Activated CD8-positive, alpha-beta memory T cell treated with anti-CD3 and anti-CD28 coated beads for 36 hours (primary cell): Measurements from ENCODE around the gene TPK1. TPM values are rescaled to one million over a fixed set of nuclear protein-coding genes. Genes with fewer than 3 reads are reported as not detected.
"Not testable (repeated sequence)": the region's sequence is repeated elsewhere in the genome, so short reads cannot be mapped to it uniquely, and the experiment has no call there.

ENCODE experiments used
- CTCF ChIA-PET: fragments of 350-600 bp; sonication (Branson Sonifier 250); formaldehyde crosslinking; loops from one replicate; lab custom pipeline; 2021; ENCODE audit warnings: antibody characterized with exemption; lab: Charles Lee
- POLR2A ChIA-PET: fragments of 350-600 bp; sonication (Branson Sonifier 250); formaldehyde crosslinking; loops from one replicate; lab custom pipeline; 2021; ENCODE audit warnings: antibody characterized with exemption; lab: Charles Lee
- total RNA-seq, 2 experiments: library from RNA; stranded (reverse); gene quantifications; one replicate each; pipeline ENCODE4 v1.2.3, GENCODE V29; 2021

TPK1 gene
- total RNA-seq, 2 experiments from 2014 or later: 16.2 to 20.4 TPM

DNA sequence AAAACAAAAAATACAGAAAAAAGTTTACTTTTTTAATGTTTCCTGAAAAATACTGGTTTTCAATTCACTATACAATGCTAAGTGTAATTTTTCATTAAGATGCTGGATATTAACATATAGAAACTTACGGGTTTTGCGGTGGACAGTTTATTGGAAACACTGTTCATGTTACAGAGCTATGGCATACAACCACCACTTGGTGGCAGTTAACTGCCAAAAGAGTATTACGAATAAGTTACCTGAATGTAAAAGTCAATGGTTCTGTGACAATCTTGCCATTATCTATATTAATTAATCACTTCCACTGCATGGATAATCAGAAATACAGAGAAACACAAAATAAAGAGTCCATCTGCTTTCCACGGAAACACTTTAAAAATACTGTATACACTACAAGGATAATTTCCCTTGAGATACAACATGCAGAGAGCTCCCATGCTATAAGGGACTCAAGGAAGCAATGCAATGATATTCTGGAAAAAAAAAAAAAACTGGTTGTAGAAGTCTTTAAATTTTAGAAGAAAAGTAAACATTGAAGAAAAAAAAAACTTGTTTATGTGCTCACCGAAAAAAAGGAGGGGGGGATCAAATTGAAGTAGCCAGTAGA lies 97.0 kb downstream of the TPK1 start:
- CTCF ChIA-PET: interaction anchor here (0.7 to 1.2 kb wide), 2 partner anchors 8 to 97 kb away, joined by 3 to 5 read pairs; partner anchors contain the start of gene TPK1
- POLR2A ChIA-PET: interaction anchor here (0.6 kb wide), 1 partner anchor 96 kb away, joined by 3 read pairs; no protein-coding TSS in a partner anchor

DNA sequence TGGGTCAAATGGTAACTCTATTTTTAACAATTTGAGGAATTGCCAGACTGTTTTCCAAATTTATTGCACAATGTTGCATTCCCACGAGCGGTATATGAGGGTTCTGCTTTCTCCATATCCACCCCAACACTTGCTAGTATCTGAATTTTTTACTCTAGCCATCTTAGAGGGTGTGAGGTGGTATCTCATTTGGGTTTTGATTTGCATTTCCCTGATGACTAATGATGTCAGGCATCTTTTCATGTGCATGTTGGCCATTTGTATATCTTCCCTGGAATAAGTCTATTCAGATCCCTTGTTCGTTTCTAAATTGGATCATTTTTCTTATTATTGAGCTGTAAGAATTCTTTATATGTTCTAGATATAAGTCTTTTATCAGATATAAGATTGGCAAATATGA lies 97.7 kb downstream of the TPK1 start:
- ChIA-PET CTCF (no interaction called here), POLR2A (no interaction called here)

DNA sequence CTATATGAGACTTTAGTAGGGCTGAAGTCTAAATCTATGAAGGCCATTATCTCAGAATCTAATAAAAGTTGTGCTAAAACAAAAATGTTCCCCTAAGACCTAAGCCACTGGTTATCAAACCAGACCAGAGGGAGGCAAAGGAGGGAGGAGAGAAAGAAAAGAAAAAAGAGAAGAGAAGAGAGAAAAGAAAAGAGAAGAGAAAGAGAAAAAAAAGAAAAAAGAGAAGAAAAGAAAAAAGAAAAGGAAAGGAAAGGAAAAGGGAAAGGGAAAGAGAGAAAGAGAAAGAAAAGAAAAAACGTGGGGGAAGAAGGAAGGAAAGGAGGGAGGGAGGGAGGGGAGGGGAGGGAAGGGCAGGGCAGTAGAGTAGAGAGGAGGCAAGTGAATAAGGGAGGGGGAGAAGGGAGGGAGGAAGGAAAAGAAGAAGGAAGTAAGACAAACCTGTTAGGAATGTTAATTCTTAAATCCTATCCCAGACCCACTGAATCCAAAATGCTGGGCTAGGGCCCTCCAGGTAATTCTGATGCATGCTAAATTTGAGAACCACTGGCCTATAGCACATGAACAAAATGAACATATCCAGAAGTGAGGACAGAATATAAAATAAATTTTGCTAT lies 98.9 kb downstream of the TPK1 start:
- ChIA-PET CTCF (no interaction called here), POLR2A (no interaction called here)

DNA sequence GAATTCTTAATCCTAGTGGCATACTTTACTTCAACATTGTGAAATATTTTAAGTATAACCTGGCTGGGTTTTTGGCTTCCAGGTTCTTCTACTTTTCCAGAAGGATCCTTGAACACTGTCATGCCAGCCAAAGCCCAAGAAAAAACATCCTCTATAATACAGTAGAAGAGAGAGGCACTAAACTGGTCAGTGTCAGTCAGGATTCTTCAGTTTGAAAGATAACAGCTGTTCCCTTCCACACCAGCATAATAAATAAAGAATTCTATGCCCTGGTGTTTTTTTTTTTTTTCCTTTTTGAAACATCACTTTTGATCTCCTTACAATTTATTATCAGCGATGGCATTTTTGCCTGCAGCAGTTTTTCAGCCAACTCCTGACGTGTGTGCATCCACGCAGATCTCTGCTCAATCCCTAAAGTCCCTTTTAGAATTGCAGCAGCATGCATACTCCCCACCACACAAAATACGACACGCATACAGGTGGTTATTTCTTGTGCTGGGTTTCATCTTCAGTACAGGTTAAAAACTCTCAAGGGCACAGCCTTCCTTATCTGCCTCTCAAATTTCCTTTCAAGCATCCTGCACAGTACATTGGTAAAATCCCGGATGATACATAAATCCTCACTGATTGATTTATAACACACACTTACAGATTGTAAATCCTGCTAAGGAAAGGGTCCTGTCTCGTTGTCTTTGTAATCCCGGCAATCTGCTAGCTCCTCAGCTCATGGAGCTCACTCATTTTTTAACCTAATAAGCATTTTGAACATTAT lies 100.2 kb downstream of the TPK1 start:
- CTCF ChIA-PET: no interaction called here

GRCh38 chr7:144731661-144732351 lies 104.0 kb downstream of the TPK1 start:
- CTCF ChIA-PET: no interaction called here
- POLR2A ChIA-PET: no interaction called here

More for the DNA sequence above, 100.2 kb downstream of the TPK1 start:
- POLR2A ChIA-PET: no interaction called here

DNA sequence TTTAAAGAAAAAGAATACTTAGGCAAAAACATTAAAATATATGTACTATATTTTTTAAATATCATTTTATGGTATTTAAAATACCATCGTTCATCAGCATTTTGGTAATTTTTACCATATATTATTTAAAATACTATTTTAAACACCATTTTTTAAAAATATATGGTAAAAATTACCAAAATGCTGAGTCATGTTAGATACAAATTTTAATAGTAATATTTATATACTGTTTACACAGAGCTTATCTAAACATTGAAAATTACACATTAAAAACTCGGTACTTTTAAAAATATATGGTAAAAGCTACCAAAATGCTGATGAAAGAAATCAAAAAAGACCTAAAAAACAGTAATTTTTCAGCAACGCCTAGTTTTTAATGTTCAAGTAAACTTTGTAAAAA lies 105.6 kb downstream of the TPK1 start:
- ChIA-PET CTCF (no interaction called here), POLR2A (no interaction called here)

GRCh38 chr7:144729226-144729625 lies 106.6 kb downstream of the TPK1 start:
- POLR2A ChIA-PET: no interaction called here
- CTCF ChIA-PET: interaction anchor here (0.8 kb wide), 1 partner anchor 10 kb away, joined by 3 read pairs; no protein-coding TSS in a partner anchor

GRCh38 chr7:144728551-144728950 lies 107.3 kb downstream of the TPK1 start:
- CTCF ChIA-PET: interaction anchor here (0.8 kb wide), 1 partner anchor 9 kb away, joined by 3 read pairs; no protein-coding TSS in a partner anchor
- POLR2A ChIA-PET: no interaction called here

DNA sequence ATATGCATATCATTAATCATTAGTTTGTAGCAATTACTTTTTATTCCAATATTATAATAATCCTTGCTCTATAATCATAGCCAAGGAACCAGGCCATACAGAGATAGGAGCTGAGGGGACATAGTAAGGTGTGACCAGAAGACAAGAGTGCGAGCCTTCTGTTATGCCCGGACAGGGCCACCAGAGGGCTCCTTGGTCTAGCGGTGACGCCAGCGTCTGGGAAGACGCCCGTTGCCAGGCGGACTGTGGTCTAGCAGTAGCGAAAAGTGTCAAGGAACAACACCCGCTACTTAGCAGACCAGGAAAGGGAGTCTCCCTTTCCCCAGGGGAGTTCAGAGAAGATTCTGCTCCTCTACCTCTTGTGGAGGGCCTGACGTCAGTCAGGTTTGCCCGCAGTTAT lies 109.0 kb downstream of the TPK1 start:
- POLR2A ChIA-PET, CTCF ChIA-PET: not testable (repeated sequence)

DNA sequence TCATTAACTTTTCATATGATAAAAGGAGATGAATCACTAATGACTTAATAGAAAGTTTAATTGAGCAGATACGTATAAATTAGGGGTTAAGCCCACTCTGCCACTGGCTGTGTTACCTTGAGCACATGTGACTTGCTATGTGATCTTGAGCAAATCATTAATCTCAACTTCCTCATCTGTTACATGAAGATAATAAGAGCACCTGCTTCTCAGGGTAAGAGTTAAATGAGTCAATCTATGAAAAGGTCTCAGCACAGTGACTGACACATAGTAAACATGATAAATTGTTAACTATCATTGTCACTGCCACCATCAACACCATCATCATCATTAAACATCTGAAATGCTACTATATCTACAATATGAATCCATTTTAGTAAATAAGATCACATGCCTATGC lies 110.8 kb downstream of the TPK1 start:
- ChIA-PET CTCF (no interaction called here), POLR2A (no interaction called here)

DNA sequence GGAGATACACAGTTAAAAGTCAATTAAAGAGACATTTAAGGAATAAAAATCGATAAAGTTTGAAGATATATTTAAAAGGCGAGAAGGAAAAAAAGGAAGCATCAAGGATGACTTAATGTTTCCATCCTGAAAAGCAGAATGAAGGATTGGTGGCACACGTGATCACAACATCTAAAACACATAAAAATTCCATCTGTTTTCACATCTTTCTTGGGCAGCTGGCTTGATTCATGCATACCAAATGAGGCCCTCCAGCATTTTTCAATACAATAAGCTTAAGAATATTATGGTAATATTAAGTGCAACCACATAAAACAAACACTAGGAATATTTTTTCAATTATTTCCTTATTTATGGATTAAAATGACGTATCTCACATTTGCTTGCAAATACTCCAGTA lies 112.6 kb downstream of the TPK1 start:
- ChIA-PET CTCF (no interaction called here), POLR2A (no interaction called here)

- ChIA-PET CTCF (interaction anchor here (0.6 kb wide), 1 partner anchor 36 kb away, joined by 3 read pairs; no protein-coding TSS in a partner anchor), POLR2A (no interaction called here)
These were observed 115.1 kb downstream of the TPK1 start for GRCh38 chr7:144720710-144721109.

DNA sequence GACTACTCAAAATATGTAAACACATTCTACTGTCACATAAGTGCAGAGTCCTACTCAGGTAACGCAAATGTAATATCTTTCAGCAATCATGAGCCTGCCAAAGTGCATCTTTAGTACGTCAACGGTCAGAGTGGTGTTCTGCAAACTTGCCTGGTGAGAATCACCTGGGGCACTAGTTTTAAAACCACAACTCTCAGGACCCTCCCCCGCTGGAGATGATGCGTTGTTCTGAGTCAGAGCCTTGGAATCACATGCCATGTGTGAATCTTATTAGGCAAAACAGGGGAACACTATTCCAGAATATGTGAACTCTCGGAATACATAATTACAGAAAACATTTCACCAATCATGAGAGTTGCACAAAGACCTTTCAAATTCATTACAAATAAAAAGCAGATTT lies 115.7 kb downstream of the TPK1 start:
- CTCF ChIA-PET: no interaction called here
- POLR2A ChIA-PET: no interaction called here

GRCh38 chr7:144717720-144718119 lies 118.1 kb downstream of the TPK1 start:
- CTCF ChIA-PET: no interaction called here

GRCh38 chr7:144713850-144714249 lies 122.0 kb downstream of the TPK1 start:
- POLR2A ChIA-PET: no interaction called here

More at GRCh38 chr7:144717720-144718119, 118.1 kb downstream of the TPK1 start:
- POLR2A ChIA-PET: no interaction called here

DNA sequence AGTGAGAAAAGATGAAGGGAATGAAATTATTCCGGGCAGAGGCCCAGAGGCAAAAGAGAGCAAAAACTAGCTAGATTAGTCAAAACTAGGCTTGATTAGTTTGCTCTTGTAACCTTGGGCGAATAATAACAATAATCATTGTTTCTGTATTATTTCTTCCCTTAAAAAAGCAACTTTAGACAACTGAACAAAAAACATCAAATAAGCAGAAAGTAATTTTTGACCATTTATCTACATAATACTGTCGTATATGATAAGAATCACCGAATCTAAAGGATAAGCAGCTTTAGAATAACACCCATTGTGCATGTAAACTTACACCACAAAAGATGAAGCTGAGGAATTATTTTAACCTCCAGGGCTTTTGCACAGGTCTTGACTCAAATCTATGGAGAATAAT lies 125.1 kb downstream of the TPK1 start:
- POLR2A ChIA-PET: no interaction called here

More at GRCh38 chr7:144713850-144714249, 122.0 kb downstream of the TPK1 start:
- CTCF ChIA-PET: no interaction called here

GRCh38 chr7:144709066-144709465 lies 126.8 kb downstream of the TPK1 start:
- POLR2A ChIA-PET: no interaction called here

More for the DNA sequence above, 125.1 kb downstream of the TPK1 start:
- CTCF ChIA-PET: no interaction called here

DNA sequence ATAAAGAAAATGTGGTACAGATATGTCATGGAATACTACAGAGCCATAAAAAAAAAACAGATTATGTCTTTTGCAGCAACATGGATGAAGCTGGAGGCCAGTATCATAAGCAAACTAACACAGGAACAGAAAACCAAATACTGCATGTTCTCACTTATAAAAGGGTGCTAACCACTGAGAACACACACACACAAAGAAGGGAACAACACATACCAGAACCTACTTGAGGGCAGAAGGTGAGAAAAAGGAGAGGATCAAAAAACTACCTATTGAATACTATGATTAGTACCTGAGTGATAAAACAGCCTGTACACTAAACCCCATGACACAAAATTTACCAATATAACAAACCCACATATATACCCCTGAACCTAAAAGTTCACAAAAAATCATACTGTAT lies 144.6 kb downstream of the TPK1 start:
- ChIA-PET POLR2A (no interaction called here), CTCF (no interaction called here)

More at GRCh38 chr7:144709066-144709465, 126.8 kb downstream of the TPK1 start:
- CTCF ChIA-PET: no interaction called here

DNA sequence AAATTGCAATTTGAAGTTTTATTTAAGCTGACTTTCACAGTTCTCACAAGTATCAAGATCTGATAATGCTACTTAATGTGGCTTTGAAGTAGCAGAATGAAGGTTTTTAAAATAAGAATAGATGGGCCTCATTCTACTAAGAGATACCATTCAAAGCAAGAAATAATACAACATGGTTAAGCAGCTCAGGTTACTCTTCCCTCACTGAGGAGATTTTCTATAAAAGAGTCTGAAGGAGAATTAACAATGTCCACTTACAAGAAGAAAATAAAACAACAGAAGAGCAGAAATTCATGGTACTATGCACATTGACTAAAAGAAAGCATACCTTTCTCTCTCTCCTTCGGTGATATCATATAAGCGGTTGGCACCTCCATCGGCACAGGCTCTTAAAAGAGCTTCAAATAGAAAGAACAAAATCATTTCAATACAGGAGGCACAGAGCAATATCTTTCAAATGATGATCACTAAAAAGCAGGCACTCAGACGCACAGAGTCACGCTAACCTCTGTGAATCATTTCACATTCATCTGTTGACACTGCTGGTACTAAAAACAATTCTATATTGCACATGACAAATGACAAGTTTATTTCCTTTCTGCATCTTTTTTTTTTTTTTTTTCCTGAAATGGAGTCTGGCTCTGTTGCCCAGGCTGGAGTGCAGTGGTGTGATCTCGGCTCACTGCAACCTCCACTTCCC lies 153.1 kb downstream of the TPK1 start:
- CTCF ChIA-PET: no interaction called here
- POLR2A ChIA-PET: no interaction called here
